Prostate gland (tissue), 2 donors: ENCODE data around the gene CLIP1. TPM values are rescaled to one million over a fixed set of nuclear protein-coding genes. Genes with fewer than 3 reads are reported as not detected.
"Not testable (repeated sequence)": the region's sequence is repeated elsewhere in the genome, so short reads cannot be mapped to it uniquely, and the experiment has no call there.

ENCODE experiments used
- DNase-seq: peaks from one replicate; pipeline ENCODE4 v3.0.0-alpha.2; 2019; ENCODE audit warnings: low spot score
- H3K27ac ChIP-seq, 2 donors: fragments of 200-600 bp; sonication (generic); 2 replicates each; pipeline ENCODE4 v1.5.1; 2017 to 2019
- H3K27me3 ChIP-seq: fragments of 200-600 bp; sonication (generic); replicated peaks from 2 replicates; pipeline ENCODE4 v1.5.1; 2019; ENCODE audit not compliant: insufficient read depth
- H3K36me3 ChIP-seq, 2 donors: fragments of 200-600 bp; sonication (generic); 1 replicate in 1 of 2; 2 replicates in 1 of 2; pipeline versions ENCODE4 v1.5.1 to v1.8.1; 2017 to 2019
- H3K4me1 ChIP-seq: fragments of 200-600 bp; sonication (generic); replicated peaks from 2 replicates; pipeline ENCODE4 v1.5.1; 2019
- H3K4me3 ChIP-seq, 2 donors: fragments of 200-600 bp; sonication (generic); 2 replicates each; pipeline ENCODE4 v1.5.1; 2017 to 2019
- H3K9me3 ChIP-seq: fragments of 200-600 bp; sonication (generic); 2 replicates; pipeline ENCODE4 v1.5.1; 2017
- CTCF ChIP-seq, 4 experiments: fragments of 200-600 bp in 2 of 4; fragments of 450-650 bp in 2 of 4; sonication (generic) in 2 of 4; IDR thresholded peaks; 1 replicate in 3 of 4; 2 replicates in 1 of 4; pipeline ENCODE4 v1.5.1; 2016 to 2019; ENCODE audit warnings: antibody characterized with exemption in 4 of 4, mild to moderate bottlenecking in 2 of 4, moderate library complexity in 2 of 4
- POLR2A ChIP-seq: fragments of 450-650 bp; IDR thresholded peaks from one replicate; pipeline ENCODE4 v1.6.1; 2016; ENCODE audit warnings: antibody characterized with exemption, mild to moderate bottlenecking
- POLR2AphosphoS5 ChIP-seq: sonication (generic); formaldehyde crosslinking; IDR thresholded peaks from one replicate; pipeline ENCODE4 v1.6.1; 2017; ENCODE audit warnings: antibody characterized with exemption
- WGBS: methylation state at CpG from one replicate; pipeline ENCODE4 v1.1.5; 2018; 5-methylcytosine and 5-hydroxymethylcytosine counted together
- intact Hi-C: fragments of 100-400 bp; cut with DNase I; formaldehyde crosslinking; loops from one replicate; pipeline ENCODE4 v1.14.2; 2022
- total RNA-seq, 2 donors: library from RNA; depleted of rRNA; stranded (reverse); fragments of >200 nt; gene quantifications; one replicate each; pipeline ENCODE4 v1.1.0, GENCODE V29; 2016

Gene CLIP1
- total RNA-seq, 2 donors from 2014 or later: 59.9 to 84.1 TPM

GRCh38 chr12:122444071-122444470, 21.6 kb upstream of the CLIP1 start:
- WGBS: 79% methylated on average over 5 of the region's 5 CpGs
- H3K27me3 ChIP-seq, H3K27ac ChIP-seq, H3K9me3 ChIP-seq, DNase-seq, H3K36me3 ChIP-seq, H3K4me1 ChIP-seq, intact Hi-C loops, H3K4me3 ChIP-seq: not testable (repeated sequence)

- WGBS: 91% methylated on average over 8 of the region's 8 CpGs
- intact Hi-C loops, H3K27ac ChIP-seq, H3K27me3 ChIP-seq, H3K4me3 ChIP-seq, H3K36me3 ChIP-seq, H3K4me1 ChIP-seq, DNase-seq, H3K9me3 ChIP-seq: not testable (repeated sequence)
These were observed 16.4 kb upstream of the CLIP1 start for GRCh38 chr12:122438822-122439221.

GRCh38 chr12:122437656-122438121, 15.2 kb upstream of the CLIP1 start:
- Histone ChIP-seq H3K27ac (peak overlapping the region in 1 of 2 donors; percentile 33), H3K4me1 (no peaks in the 10 kb centered on the region), H3K9me3 (no peaks in the 10 kb centered on the region), H3K4me3 (no peak overlapping the region), H3K36me3 (no peaks in the 10 kb centered on the region), H3K27me3 (no peaks in the 10 kb centered on the region)
- WGBS: 10% methylated on average over 8 of the region's 8 CpGs
- intact Hi-C loops: no loop called here
- DNase-seq: peak; percentile 60
- TF ChIP-seq CTCF (IDR thresholded peaks at IDR 0.05): no peak
- peak; percentile 65 for TF ChIP-seq POLR2AphosphoS5

- no peak overlapping the region for H3K4me3 ChIP-seq
- intact Hi-C loops: no loop called here
- H3K27ac ChIP-seq: no peak overlapping the region
- no peaks in the 10 kb centered on the region for H3K27me3 ChIP-seq
- no peaks in the 10 kb centered on the region for H3K36me3 ChIP-seq
- WGBS: 87% methylated on average over 4 of the region's 4 CpGs
- no peaks in the 10 kb centered on the region for H3K4me1 ChIP-seq
- TF ChIP-seq POLR2AphosphoS5: no peak
- no peak for TF ChIP-seq POLR2A
- no peak for TF ChIP-seq CTCF (IDR thresholded peaks at IDR 0.05)
- no peaks in the 10 kb centered on the region for H3K9me3 ChIP-seq
- DNase-seq: no peak
These were observed 12.7 kb upstream of the CLIP1 start for GRCh38 chr12:122435186-122435585.

- H3K9me3 ChIP-seq, H3K27ac ChIP-seq, DNase-seq, H3K4me3 ChIP-seq, H3K36me3 ChIP-seq, H3K4me1 ChIP-seq, H3K27me3 ChIP-seq, intact Hi-C loops: not testable (repeated sequence)
- WGBS: 96% methylated on average over 5 of the region's 5 CpGs
These were observed 6.6 kb upstream of the CLIP1 start for GRCh38 chr12:122429043-122429442.

GRCh38 chr12:122427403-122427802, 4.9 kb upstream of the CLIP1 start:
- H3K4me3 ChIP-seq: no peak overlapping the region
- 99% methylated on average over 9 of the region's 9 CpGs for WGBS
- no peak for DNase-seq
- H3K27ac ChIP-seq: peak overlapping the region in 1 of 2 donors; percentile 58
- H3K27me3 ChIP-seq: no peaks in the 10 kb centered on the region
- no peaks in the 10 kb centered on the region for H3K9me3 ChIP-seq
- no peaks in the 10 kb centered on the region for H3K36me3 ChIP-seq
- TF ChIP-seq CTCF (IDR thresholded peaks at IDR 0.05) (no peak), POLR2AphosphoS5 (no peak), POLR2A (no peak)
- intact Hi-C loops: no loop called here
- no peaks in the 10 kb centered on the region for H3K4me1 ChIP-seq
